HuH-7 (cell line): Measurements from ENCODE around the gene MYPN.
"Not testable (repeated sequence)": the region's sequence is repeated elsewhere in the genome, so short reads cannot be mapped to it uniquely, and the experiment has no call there.

ENCODE experiments used
- DNase-seq: peaks from one replicate; pipeline ENCODE4 v3.0.0; 2011; ENCODE audit warnings: low spot score

MYPN gene, protein sequence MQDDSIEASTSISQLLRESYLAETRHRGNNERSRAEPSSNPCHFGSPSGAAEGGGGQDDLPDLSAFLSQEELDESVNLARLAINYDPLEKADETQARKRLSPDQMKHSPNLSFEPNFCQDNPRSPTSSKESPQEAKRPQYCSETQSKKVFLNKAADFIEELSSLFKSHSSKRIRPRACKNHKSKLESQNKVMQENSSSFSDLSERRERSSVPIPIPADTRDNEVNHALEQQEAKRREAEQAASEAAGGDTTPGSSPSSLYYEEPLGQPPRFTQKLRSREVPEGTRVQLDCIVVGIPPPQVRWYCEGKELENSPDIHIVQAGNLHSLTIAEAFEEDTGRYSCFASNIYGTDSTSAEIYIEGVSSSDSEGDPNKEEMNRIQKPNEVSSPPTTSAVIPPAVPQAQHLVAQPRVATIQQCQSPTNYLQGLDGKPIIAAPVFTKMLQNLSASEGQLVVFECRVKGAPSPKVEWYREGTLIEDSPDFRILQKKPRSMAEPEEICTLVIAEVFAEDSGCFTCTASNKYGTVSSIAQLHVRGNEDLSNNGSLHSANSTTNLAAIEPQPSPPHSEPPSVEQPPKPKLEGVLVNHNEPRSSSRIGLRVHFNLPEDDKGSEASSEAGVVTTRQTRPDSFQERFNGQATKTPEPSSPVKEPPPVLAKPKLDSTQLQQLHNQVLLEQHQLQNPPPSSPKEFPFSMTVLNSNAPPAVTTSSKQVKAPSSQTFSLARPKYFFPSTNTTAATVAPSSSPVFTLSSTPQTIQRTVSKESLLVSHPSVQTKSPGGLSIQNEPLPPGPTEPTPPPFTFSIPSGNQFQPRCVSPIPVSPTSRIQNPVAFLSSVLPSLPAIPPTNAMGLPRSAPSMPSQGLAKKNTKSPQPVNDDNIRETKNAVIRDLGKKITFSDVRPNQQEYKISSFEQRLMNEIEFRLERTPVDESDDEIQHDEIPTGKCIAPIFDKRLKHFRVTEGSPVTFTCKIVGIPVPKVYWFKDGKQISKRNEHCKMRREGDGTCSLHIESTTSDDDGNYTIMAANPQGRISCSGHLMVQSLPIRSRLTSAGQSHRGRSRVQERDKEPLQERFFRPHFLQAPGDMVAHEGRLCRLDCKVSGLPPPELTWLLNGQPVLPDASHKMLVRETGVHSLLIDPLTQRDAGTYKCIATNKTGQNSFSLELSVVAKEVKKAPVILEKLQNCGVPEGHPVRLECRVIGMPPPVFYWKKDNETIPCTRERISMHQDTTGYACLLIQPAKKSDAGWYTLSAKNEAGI (N-terminal part only)

DNA sequence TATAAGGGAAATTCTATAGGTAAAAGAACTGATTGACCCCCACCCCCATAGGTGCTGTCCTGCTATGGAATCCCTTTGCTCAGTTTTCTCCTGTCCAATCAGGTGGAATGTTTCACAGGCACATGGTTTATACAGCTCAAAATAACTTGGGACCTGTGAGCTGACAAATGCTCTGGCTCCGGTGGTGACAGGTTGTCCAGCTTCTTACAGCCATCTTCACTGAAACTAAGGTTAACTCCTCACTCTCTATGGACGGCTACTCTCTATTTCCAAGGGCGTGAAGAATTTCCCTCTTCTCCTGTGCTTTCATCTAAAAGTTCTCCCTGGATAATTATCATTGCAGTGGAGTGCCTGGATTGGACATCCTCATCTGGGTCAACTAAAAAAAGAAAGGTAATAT, at the start of gene MYPN:
Gene MYPN, plus strand, starts transcription at position 158 of the 400 bp plus-strand sequence. CDS start 11,951 bp downstream, outside the sequence.
- no peak for DNase-seq

- DNase-seq = no peak
Measured at GRCh38 chr10:68067029-68067428, 42.3 kb upstream of the MYPN start.

DNA sequence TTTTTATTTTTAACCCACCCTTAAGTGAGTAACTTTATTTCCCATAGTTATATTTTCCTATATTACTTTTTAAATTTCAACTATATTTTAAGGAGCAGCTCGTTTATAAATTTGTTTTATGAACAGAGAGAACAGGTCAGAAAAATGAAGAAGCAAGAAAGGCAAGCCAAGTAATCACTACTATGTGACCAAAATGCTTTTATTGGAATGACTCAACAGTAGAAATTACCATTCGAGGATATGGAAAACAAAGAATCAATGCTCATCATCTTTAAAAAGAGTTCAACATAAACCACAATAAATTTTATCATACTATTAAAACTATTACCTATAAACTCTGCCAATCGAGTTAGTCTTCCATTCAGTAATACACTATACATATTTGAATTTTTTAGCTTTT, 41.8 kb upstream of the MYPN start:
- DNase-seq = no peak

GRCh38 chr10:68073631-68074030, 35.7 kb upstream of the MYPN start:
- no peak for DNase-seq

DNA sequence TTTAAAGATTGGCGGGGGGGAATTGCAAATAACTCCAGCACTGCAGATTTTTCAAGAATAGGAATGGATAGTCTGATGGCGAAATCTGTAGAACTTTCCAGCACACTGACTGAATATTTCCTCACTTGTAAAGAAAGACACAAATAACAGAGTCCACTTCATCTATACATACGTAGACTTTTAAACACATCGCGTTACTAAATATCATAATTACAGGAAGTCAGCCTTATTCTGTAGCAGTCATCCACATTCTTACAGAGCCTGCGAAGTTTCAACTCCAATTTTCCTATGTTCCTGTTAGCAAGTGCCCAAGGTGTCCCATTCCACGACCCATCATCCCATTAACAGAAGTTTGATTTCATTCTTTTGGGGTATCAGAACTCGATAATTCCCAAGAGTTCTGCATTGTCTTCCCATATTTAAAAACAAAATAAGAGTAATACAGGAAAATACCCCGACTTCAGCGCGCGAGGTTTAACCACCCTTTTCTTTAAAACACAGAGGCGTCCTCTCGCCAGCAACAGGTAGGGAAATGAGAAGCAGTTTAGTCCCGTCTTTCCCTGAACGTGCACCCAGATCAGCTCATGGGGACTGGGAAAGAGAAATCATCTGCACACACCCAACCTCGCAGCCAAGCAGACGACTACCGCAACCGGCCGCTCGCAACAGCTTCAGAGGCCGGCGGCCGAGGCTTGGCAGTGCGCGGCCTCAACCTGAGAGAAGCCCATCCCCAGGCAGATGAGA, 35.1 kb upstream of the MYPN start:
- DNase-seq = no peak

DNA sequence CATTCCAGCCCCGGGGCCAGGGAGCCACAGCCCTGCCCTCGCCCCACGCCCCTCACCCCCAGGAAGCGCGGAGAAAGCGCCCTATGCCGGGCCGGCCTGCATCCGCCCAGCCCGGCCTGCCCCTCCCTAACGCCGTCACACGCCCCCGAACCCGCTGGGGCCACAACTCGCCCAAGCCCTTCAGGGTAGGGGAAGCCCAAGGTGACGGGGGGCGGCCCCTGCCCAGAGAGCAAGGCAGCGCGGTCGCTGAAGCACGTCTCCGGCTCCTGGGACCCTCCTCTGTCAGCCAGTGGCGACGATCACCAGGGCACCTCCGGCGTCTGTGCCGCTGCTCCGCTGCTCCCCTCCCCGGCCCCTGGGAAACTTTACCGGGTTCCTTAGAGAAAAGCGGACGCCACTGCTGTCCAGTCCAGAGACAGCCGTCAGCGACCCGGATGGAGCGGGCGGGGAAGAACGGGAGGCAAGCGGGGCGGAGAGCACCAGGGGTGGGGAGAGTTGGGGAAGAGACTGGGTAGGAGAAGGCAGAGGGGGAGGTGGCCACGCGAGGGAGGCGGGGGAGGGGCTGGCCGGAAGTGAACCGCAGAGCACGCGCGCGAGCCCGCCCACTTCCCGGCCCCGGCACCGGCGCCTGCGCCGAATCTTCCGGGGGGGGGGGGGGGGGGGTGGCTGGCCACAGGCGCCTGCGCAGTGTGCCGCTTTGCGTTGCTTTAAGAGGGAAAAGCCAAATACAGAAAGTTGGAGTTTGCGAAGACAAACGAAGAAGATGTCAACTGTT, 34.3 kb upstream of the MYPN start, which contains the start of gene HERC4:
Gene HERC4, minus strand, starts transcription at position 509 of the 775 bp plus-strand sequence. CDS start 2,175 bp downstream, outside the sequence.
- DNase-seq = peak; percentile 84

DNA sequence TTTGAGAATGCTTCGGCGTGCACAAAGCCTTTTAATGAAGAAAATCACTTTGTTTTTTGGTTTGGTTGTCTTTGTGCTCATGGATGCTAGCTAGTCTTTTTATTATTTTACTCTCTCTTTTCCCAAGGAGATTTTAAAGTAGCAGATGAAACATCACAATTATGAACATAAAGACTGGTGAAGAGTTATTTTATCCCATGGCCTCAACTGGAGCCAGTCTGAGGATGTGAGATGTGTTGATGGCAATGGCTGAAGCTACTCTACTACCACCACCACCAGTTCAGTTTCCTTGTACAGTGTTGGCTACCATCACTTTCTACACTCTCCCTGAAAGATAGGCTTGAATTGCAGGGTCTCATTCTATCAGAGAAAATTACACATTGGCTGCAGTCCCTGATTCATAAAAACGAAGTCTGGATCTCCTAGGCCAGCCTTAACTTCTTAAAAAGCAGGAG, 33.7 kb upstream of the MYPN start:
- DNase-seq = no peak

- DNase-seq = not testable (repeated sequence)
Measured at GRCh38 chr10:68076081-68076480, 33.2 kb upstream of the MYPN start.

GRCh38 chr10:68077026-68077425, 32.3 kb upstream of the MYPN start:
- no peak for DNase-seq

DNA sequence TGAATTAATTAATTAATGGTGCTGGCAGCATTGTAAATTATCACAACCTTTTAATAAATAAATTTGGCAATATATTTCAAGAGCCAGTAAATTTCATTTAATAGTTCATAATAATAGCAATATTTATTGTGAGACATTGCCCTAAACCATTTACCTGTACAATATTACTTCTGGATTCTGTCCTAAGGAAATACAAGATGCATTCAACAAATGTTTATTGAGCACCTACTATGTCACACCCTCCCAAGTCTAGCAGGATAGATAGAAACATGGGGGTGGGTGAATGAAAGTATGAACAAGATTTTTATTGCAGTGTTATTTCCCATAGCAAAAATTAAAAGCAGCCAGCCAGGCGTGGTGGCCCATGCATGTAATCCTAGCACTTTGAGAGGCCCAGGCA, 29.9 kb upstream of the MYPN start:
- no peak for DNase-seq

GRCh38 chr10:68080853-68081431, 28.3 kb upstream of the MYPN start:
- no peak for DNase-seq

GRCh38 chr10:68081916-68082315, 27.4 kb upstream of the MYPN start:
- no peak for DNase-seq

DNA sequence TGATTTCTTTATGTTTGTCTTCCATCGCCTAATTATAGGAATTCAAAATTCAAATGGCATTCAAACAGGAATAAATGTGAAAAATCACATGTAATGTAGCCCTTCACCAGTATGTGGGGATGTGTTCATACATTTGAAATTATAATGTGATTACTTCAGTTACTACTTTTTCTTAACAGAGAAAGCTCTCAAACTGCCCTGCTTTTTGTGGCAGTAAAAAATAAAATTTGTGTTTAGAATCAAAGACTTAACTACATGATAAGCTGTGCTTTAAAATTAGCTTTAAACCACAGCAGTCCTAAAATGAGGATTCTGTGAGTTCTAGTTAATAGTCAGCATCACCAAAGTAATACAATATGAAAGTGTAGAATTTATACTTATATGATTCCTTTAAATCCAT, 26.4 kb upstream of the MYPN start:
- DNase-seq = no peak

DNA sequence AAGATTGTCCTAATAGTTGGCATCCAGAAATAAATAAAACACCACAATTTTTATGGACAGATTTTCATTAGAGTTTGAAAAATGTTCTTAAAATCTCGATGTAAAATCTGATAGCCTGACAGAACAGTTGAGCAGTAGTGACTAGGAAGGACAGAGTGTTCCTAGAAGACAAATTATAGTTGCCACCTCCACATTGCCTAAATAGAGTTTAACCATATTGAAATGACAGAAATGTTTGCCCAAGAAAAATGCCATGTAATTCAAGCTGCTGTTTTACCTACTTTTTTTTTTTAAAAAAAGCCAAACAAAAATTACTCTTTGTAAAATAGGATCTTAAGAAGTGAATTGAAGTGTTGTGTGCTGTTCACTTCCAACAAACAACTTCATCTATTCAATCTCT, 25.3 kb upstream of the MYPN start:
- DNase-seq = no peak

DNA sequence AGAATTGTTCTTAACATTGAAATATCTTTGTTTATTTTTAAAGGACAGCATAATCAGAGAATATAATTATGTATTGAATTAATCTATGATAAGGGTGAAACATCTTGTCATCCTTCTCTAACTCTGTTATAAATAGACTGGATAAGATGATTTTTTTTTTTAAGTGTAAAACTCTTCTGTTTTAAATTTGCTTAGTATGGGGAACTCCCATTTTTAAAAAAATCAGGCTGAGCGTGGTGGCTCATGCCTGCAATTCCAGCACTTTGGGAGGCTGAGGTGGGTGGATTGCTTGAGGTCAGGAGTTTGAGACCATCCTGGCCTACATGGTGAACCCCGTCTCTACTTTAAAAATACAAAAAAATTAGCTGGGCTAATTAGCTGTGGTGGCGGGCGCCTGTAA, 24.8 kb upstream of the MYPN start:
- no peak for DNase-seq

DNA sequence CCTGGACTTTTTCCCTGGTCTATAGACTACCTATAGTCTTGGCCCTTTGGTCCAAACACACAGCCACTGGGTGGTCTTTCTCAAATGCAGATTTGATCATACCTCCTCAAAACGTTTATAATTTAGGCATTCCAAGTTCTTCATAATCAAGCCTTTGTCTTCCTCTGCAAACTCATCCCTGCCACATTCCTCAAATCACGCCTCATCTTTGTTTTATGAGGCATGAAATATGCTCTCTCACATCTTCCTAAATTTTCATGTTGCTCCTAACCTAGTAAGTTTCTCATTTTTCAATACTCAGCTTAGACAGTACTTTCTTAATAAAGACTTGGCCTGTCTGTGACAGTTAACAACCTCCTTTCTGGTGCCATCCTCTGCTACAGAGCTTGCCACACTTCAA, 23.3 kb upstream of the MYPN start:
- DNase-seq = no peak

GRCh38 chr10:68086910-68087684, 22.2 kb upstream of the MYPN start:
- DNase-seq = no peak

- no peak for DNase-seq
Measured at GRCh38 chr10:68087685-68088401, 21.4 kb upstream of the MYPN start.

- DNase-seq = no peak
Measured at GRCh38 chr10:68088740-68089139, 20.5 kb upstream of the MYPN start.
